Astrocyte (in vitro differentiated cells and primary cell): ENCODE data around the gene EFTUD2. TPM values are rescaled to one million over a fixed set of nuclear protein-coding genes. Genes with fewer than 3 reads are reported as not detected.
"Not testable (repeated sequence)": the region's sequence is repeated elsewhere in the genome, so short reads cannot be mapped to it uniquely, and the experiment has no call there.

ENCODE experiments used
- DNase-seq: peaks from one replicate; pipeline ENCODE4 v3.0.0-alpha.2; 2010; ENCODE audit warnings: low read depth
- FAIRE-seq: peaks from 2 replicates; lab custom pipeline; 2011; peaks lifted over from hg19 to GRCh38; lab: Jason Lieb, UNC
- H2AFZ ChIP-seq: 2 replicates; pipeline ENCODE4 v1.6.0; 2012; ENCODE audit warnings: low read depth, low read length, inconsistent platforms
- H3K27ac ChIP-seq: 2 replicates; pipeline ENCODE4 v1.5.1; 2011; ENCODE audit warnings: low read depth, low read length, inconsistent platforms
- H3K27me3 ChIP-seq: 2 replicates; pipeline ENCODE4 v1.6.0; 2011; ENCODE audit warnings: low read length, inconsistent platforms; ENCODE audit not compliant: insufficient read depth
- H3K36me3 ChIP-seq: 2 replicates; pipeline ENCODE4 v1.5.1; 2011; ENCODE audit warnings: low read length, inconsistent platforms; ENCODE audit not compliant: insufficient read depth
- H3K4me1 ChIP-seq: 2 replicates; pipeline ENCODE4 v1.5.1; 2011; ENCODE audit warnings: low read length, inconsistent platforms; ENCODE audit not compliant: insufficient read depth
- H3K4me2 ChIP-seq: 2 replicates; pipeline ENCODE4 v1.6.0; 2012; ENCODE audit warnings: low read length, inconsistent platforms
- H3K4me3 ChIP-seq: 2 replicates; pipeline ENCODE4 v1.5.1; 2011; ENCODE audit warnings: low read depth, mild to moderate bottlenecking, low read length, inconsistent platforms; ENCODE audit not compliant: insufficient read depth
- H3K79me2 ChIP-seq: 2 replicates; pipeline ENCODE4 v1.6.0; 2012; ENCODE audit warnings: mild to moderate bottlenecking, low read length, inconsistent platforms; ENCODE audit not compliant: insufficient read depth
- H3K9ac ChIP-seq: 2 replicates; pipeline ENCODE4 v1.6.0; 2012; ENCODE audit warnings: mild to moderate bottlenecking, low read length, inconsistent platforms
- H3K9me3 ChIP-seq: 2 replicates; pipeline ENCODE4 v1.5.1; 2012; ENCODE audit warnings: low read depth, mild to moderate bottlenecking, low read length, inconsistent platforms; ENCODE audit not compliant: insufficient read depth
- H4K20me1 ChIP-seq: 2 replicates; pipeline ENCODE4 v1.6.0; 2012; ENCODE audit warnings: low read length, inconsistent platforms; ENCODE audit not compliant: insufficient read depth
- H3K27ac Mint-ChIP-seq: one replicate; pipeline ENCODE4 v1.8.0; 2021; ENCODE audit warnings: mild to moderate bottlenecking, mixed read lengths; ENCODE audit not compliant: unreplicated experiment
- H3K27me3 Mint-ChIP-seq: one replicate; pipeline ENCODE4 v1.8.0; 2021; ENCODE audit warnings: low read depth, mixed read lengths; ENCODE audit not compliant: unreplicated experiment
- H3K36me3 Mint-ChIP-seq: one replicate; pipeline ENCODE4 v1.8.0; 2021; ENCODE audit warnings: low read depth, mixed read lengths; ENCODE audit not compliant: unreplicated experiment
- H3K4me1 Mint-ChIP-seq: one replicate; pipeline ENCODE4 v1.8.0; 2021; ENCODE audit warnings: low read depth, mixed read lengths; ENCODE audit not compliant: unreplicated experiment
- H3K4me3 Mint-ChIP-seq: one replicate; pipeline ENCODE4 v1.8.0; 2021; ENCODE audit warnings: mild to moderate bottlenecking, moderate library complexity, mixed read lengths; ENCODE audit not compliant: unreplicated experiment
- H3K9me3 Mint-ChIP-seq: one replicate; pipeline ENCODE4 v1.8.0; 2021; ENCODE audit warnings: mild to moderate bottlenecking, mixed read lengths; ENCODE audit not compliant: unreplicated experiment
- EZH2 ChIP-seq: IDR thresholded peaks from 2 replicates; pipeline ENCODE4 v1.6.1; 2012; ENCODE audit warnings: mild to moderate bottlenecking, low read length, inconsistent platforms; ENCODE audit not compliant: insufficient read depth
- total RNA-seq: library from RNA; stranded (reverse); gene quantifications from 2 replicates; pipeline ENCODE4 v1.2.1, GENCODE V29; 2021
- TF ChIP-seq, protein P1 (sequence below): IDR thresholded peaks from 2 replicates; pipeline ENCODE4 v1.5.1; 2011; ENCODE audit warnings: low read depth, mild to moderate bottlenecking, inconsistent platforms, low read length, moderate library complexity; ENCODE audit not compliant: insufficient read depth

Gene EFTUD2
- total RNA-seq, 1 donor from 2014 or later: 129 TPM

DNA sequence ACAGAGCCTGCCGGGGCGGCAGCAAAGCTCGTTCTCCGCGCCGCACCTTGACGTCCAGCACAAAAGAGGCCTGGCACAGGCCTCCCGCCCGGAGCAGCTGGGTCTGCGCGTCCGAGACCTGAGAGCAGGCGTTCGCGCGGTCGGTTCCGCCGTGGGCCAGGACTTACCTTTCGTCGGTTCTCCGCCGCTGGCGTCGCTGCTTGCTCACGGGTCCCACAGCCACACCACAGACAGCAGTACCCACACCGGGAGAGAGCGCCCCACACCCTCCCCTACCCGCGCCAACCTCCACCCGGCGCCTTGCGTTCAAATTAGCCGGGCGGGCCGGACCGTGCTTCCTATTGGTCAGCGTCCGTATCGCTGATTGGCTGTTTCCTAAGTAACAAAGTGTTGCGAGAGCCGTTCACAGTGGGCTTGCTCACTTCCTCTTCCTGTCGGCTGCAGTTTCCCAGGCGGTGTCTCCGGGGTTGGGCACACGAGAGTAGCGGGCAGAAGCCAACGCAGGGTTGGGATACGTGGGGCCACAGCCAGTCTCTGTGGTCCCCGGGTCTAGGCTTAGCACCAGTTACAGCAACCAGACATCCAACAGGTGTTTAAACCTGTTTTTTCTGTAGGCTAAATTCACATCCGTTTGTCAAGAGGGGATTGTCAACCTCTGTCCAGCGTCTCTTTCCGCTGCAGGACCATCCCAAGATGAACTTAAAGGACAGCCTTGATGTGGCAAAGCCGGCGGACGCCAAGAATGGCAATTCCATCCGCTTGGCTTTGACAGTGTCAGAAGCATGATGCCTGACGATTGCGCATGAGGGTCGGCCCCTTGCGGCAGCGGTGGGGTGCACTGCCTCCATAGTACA is 48.4 kb upstream of the EFTUD2 start, which contains the start of gene KIF18B:
TSS of gene KIF18B (minus strand) at position 313 of the 854 bp plus-strand sequence. CDS start 11,429 bp downstream, outside the sequence.
- peak within 1 kb of the TSS; percentile 67 for H3K27ac ChIP-seq
- no peaks in the 10 kb centered on the region for H3K9me3 ChIP-seq
- peak within 1 kb of the TSS; percentile 81 for H3K9ac ChIP-seq
- peaks cover 4% of the 10 kb centered on the region for H3K4me1 ChIP-seq
- Mint-ChIP-seq H3K36me3 (no peaks in the 10 kb centered on the region), H3K9me3 (no peaks in the 10 kb centered on the region), H3K27me3 (peaks cover 4% of the 10 kb centered on the region), H3K4me3 (peak within 1 kb of the TSS; percentile 91), H3K27ac (peak within 1 kb of the TSS; percentile 88), H3K4me1 (no peaks in the 10 kb centered on the region)
- FAIRE-seq (no peak), DNase-seq (peak; percentile 89)
- TF ChIP-seq, protein P1, sequence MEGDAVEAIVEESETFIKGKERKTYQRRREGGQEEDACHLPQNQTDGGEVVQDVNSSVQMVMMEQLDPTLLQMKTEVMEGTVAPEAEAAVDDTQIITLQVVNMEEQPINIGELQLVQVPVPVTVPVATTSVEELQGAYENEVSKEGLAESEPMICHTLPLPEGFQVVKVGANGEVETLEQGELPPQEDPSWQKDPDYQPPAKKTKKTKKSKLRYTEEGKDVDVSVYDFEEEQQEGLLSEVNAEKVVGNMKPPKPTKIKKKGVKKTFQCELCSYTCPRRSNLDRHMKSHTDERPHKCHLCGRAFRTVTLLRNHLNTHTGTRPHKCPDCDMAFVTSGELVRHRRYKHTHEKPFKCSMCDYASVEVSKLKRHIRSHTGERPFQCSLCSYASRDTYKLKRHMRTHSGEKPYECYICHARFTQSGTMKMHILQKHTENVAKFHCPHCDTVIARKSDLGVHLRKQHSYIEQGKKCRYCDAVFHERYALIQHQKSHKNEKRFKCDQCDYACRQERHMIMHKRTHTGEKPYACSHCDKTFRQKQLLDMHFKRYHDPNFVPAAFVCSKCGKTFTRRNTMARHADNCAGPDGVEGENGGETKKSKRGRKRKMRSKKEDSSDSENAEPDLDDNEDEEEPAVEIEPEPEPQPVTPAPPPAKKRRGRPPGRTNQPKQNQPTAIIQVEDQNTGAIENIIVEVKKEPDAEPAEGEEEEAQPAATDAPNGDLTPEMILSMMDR: no peak
- no peak for TF ChIP-seq EZH2
- peak within 1 kb of the TSS; percentile 84 for H3K4me3 ChIP-seq
- peaks cover 49% of the 10 kb centered on the region for H3K79me2 ChIP-seq
- peak within 1 kb of the TSS; percentile 91 for H3K4me2 ChIP-seq
- H2AFZ ChIP-seq: peak within 1 kb of the TSS; percentile 86
- peaks cover 2% of the 10 kb centered on the region for H4K20me1 ChIP-seq
- H3K27me3 ChIP-seq: no peaks in the 10 kb centered on the region
- no peaks in the 10 kb centered on the region for H3K36me3 ChIP-seq

DNA sequence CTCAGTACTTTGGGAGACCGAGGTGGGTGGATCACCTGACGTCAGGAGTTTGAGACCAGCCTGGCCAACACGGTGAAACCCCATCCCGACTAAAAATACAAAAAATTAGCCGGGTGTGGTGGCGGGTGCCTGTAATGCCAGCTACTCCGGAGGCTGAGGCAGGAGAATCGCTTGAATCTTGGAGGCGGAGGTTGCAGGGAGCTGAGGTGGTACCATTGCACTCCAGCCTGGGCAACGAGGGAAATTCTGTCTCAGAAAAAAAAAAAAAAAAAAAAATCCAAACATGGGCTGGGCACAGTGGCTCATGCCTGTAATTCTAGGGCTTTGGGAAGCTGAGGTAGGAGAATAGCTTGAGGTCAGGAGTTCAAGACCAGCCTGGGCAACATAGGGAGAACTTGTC is 46.4 kb upstream of the EFTUD2 start:
- H3K4me3 Mint-ChIP-seq, H3K9ac ChIP-seq, DNase-seq, H3K27ac ChIP-seq, H3K36me3 Mint-ChIP-seq, H3K9me3 ChIP-seq, FAIRE-seq, H3K36me3 ChIP-seq, H2AFZ ChIP-seq, H3K4me3 ChIP-seq, H3K27ac Mint-ChIP-seq, H4K20me1 ChIP-seq, H3K27me3 Mint-ChIP-seq, H3K4me1 Mint-ChIP-seq, H3K27me3 ChIP-seq, H3K9me3 Mint-ChIP-seq: not testable (repeated sequence)
- H3K4me1 ChIP-seq: peaks cover 11% of the 10 kb centered on the region
- H3K79me2 ChIP-seq: peaks cover 70% of the 10 kb centered on the region
- H3K4me2 ChIP-seq: peak overlapping the region; percentile 30

DNA sequence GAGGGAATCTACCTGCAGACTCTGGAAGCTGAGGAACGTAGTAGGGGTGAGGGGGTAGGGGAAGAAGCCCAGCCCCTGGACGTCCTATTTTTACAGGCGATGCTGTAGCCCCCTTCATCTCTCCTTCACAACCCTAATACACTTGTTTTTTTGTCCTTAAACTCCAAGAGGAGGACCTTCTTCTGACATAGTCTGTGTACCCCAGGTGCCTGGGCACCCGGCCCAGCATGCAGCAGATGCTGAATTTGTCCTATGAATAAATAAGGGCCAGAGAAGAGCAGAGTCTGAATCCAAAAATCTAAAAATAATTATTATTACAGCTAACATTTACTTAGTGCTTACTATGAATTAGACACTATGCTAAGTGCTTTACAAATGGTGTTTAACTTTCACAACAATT is 43.2 kb upstream of the EFTUD2 start:
- Mint-ChIP-seq H3K27me3 (no peaks in the 10 kb centered on the region), H3K4me1 (peaks cover 2% of the 10 kb centered on the region), H3K36me3 (no peaks in the 10 kb centered on the region), H3K9me3 (peaks cover 5% of the 10 kb centered on the region), H3K4me3 (no peak overlapping the region), H3K27ac (no peak overlapping the region)
- Histone ChIP-seq H3K27ac (no peak overlapping the region), H3K9ac (no peak overlapping the region), H3K79me2 (peaks cover 99% of the 10 kb centered on the region), H3K27me3 (no peaks in the 10 kb centered on the region), H4K20me1 (peaks cover 3% of the 10 kb centered on the region), H3K4me1 (peaks cover 11% of the 10 kb centered on the region), H3K4me3 (no peak overlapping the region), H2AFZ (no peak overlapping the region), H3K36me3 (no peaks in the 10 kb centered on the region), H3K4me2 (no peak overlapping the region), H3K9me3 (no peaks in the 10 kb centered on the region)
- TF ChIP-seq, protein P1: no peak
- TF ChIP-seq EZH2: no peak
- DNase-seq (no peak), FAIRE-seq (no peak)
